Measurements from ENCODE around the gene KAT8.
A peak's percentile ranks its signal among the peaks of the same experiment; 100 is the strongest.

KAT8 gene

DNA sequence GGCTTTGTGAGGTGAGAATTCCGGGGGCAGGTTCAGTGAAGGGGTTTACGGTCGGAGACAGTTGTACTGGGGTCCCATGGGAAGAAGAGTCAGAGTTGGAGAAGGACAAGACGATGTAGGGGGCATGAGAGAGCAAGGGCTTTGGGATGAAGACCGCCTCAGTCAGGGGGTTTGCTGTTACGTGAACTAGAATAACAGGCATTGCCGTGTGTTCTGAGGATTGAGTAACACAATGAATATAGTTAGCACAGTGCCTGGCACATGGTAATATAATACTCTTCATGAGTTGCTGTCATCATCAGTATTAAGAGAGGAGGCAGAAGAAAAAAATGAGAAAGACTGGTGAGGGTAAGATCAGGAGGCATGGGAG lies 42.7 kb upstream of the KAT8 start (continued):
- TF ChIP-seq, protein P1, sequence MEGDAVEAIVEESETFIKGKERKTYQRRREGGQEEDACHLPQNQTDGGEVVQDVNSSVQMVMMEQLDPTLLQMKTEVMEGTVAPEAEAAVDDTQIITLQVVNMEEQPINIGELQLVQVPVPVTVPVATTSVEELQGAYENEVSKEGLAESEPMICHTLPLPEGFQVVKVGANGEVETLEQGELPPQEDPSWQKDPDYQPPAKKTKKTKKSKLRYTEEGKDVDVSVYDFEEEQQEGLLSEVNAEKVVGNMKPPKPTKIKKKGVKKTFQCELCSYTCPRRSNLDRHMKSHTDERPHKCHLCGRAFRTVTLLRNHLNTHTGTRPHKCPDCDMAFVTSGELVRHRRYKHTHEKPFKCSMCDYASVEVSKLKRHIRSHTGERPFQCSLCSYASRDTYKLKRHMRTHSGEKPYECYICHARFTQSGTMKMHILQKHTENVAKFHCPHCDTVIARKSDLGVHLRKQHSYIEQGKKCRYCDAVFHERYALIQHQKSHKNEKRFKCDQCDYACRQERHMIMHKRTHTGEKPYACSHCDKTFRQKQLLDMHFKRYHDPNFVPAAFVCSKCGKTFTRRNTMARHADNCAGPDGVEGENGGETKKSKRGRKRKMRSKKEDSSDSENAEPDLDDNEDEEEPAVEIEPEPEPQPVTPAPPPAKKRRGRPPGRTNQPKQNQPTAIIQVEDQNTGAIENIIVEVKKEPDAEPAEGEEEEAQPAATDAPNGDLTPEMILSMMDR (tag by site-specific recombination; IDR thresholded peaks at IDR 0.05): 0 out of 2 replicates have a peak, but pooled peaks have one; percentile 47
- no peak for TF ChIP-seq ZNF660 (tag by site-specific recombination; IDR thresholded peaks at IDR 0.05)
- no peak for TF ChIP-seq FEZF1 (tag by site-specific recombination; IDR thresholded peaks at IDR 0.05)
- TF ChIP-seq OSR2 (tag by site-specific recombination; IDR thresholded peaks at IDR 0.05): no peak
- TF ChIP-seq ZNF48 (tag by site-specific recombination; IDR thresholded peaks at IDR 0.05): no peak
- TF ChIP-seq, protein P2, sequence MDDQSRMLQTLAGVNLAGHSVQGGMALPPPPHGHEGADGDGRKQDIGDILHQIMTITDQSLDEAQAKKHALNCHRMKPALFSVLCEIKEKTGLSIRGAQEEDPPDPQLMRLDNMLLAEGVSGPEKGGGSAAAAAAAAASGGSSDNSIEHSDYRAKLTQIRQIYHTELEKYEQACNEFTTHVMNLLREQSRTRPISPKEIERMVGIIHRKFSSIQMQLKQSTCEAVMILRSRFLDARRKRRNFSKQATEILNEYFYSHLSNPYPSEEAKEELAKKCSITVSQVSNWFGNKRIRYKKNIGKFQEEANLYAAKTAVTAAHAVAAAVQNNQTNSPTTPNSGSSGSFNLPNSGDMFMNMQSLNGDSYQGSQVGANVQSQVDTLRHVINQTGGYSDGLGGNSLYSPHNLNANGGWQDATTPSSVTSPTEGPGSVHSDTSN (CRISPR knock-in tag; IDR thresholded peaks at IDR 0.05): no peak
- no peak for TF ChIP-seq ZNF280D (tag by site-specific recombination; IDR thresholded peaks at IDR 0.05)
- no peak for TF ChIP-seq ZNF19 (tag by site-specific recombination; IDR thresholded peaks at IDR 0.05; ENCODE audit: low read depth)
- no peak for TF ChIP-seq ZSCAN4 (tag by site-specific recombination; IDR thresholded peaks at IDR 0.05)
- no peak for TF ChIP-seq REPIN1 (tag by site-specific recombination; IDR thresholded peaks at IDR 0.05; ENCODE audit: low read depth)
- TF ChIP-seq SALL2 (tag by site-specific recombination; IDR thresholded peaks at IDR 0.05; ENCODE audit: borderline replicate concordance): no peak

DNA sequence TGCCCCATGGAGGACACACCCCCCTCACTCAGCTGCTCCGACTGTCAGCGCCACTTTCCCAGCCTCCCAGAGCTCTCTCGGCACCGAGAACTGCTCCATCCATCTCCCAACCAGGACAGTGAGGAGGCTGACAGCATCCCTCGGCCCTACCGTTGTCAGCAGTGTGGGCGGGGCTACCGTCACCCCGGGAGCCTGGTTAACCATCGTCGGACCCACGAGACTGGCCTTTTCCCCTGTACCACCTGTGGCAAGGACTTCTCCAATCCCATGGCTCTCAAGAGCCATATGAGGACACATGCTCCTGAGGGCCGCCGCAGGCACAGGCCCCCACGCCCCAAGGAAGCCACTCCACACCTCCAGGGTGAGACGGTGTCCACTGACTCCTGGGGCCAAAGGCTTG lies 41.1 kb upstream of the KAT8 start:
- no peak overlapping the region for H3K27ac ChIP-seq (ENCODE audit: extremely low read depth, low read depth, low read length)
- H3K36me3 ChIP-seq (ENCODE audit: control insufficient read depth in 2 of 2, insufficient read depth in 1 of 2, low read length in 2 of 2): peaks cover 0 to 57% of the 10 kb centered on the region in 2 experiments; a peak in 1 of 3 replicates
- no peaks in the 10 kb centered on the region for H3K4me1 ChIP-seq (ENCODE audit: control insufficient read depth, insufficient read depth, low read length)
- TF ChIP-seq KLF9 (tag by site-specific recombination; IDR thresholded peaks at IDR 0.05; ENCODE audit: low read depth) (peak; percentile 50; the same call in 1 of the 2 replicates), ZNF449 (tag by site-specific recombination; IDR thresholded peaks at IDR 0.05) (no peak)
- ChIA-PET POLR2A (interaction anchor here (1.2 to 1.9 kb wide), 2 partner anchors 8 to 41 kb away, joined by 3 to 7 read pairs; partner anchors contain the start of gene KAT8), CTCF (no interaction called here)
- no peak overlapping the region for H3K4me3 ChIP-seq (ENCODE audit: low read depth, low read length)
- no peaks in the 10 kb centered on the region for H3K9me3 ChIP-seq (ENCODE audit: control insufficient read depth, insufficient read depth, low read depth, low read length)

- H3K27ac ChIP-seq (ENCODE audit: extremely low read depth, low read depth, low read length): no peak overlapping the region
- ChIA-PET POLR2A (interaction anchor here (0.6 to 1.9 kb wide), 4 partner anchors 12 to 41 kb away, joined by 3 to 7 read pairs (median 4); partner anchors contain the start of genes KAT8 and PRSS53), CTCF (no interaction called here)
- TF ChIP-seq ZNF10 (tag by site-specific recombination; IDR thresholded peaks at IDR 0.05) (no peak), ZNF324 (tag by site-specific recombination; IDR thresholded peaks at IDR 0.05) (no peak), OSR2 (tag by site-specific recombination; IDR thresholded peaks at IDR 0.05) (no peak), ZNF48 (tag by site-specific recombination; IDR thresholded peaks at IDR 0.05) (no peak), ZNF660 (tag by site-specific recombination; IDR thresholded peaks at IDR 0.05) (no peak), ZBTB48 (tag by site-specific recombination; IDR thresholded peaks at IDR 0.05) (no peak), ZNF18 (tag by site-specific recombination; IDR thresholded peaks at IDR 0.05) (no peak), ZNF777 (tag by site-specific recombination; IDR thresholded peaks at IDR 0.05; ENCODE audit: borderline replicate concordance) (no peak)
- TF ChIP-seq, protein P3, sequence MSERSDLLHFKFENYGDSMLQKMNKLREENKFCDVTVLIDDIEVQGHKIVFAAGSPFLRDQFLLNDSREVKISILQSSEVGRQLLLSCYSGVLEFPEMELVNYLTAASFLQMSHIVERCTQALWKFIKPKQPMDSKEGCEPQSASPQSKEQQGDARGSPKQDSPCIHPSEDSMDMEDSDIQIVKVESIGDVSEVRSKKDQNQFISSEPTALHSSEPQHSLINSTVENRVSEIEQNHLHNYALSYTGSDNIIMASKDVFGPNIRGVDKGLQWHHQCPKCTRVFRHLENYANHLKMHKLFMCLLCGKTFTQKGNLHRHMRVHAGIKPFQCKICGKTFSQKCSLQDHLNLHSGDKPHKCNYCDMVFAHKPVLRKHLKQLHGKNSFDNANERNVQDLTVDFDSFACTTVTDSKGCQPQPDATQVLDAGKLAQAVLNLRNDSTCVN (tag by site-specific recombination; optimal IDR thresholded peaks at IDR 0.05): no peak
Observed at GRCh38 chr16:31077024-31077423, 40.4 kb upstream of the KAT8 start.

More at GRCh38 chr16:31077024-31077423, 40.4 kb upstream of the KAT8 start:
- no peaks in the 10 kb centered on the region for H3K4me1 ChIP-seq (ENCODE audit: control insufficient read depth, insufficient read depth, low read length)
- peaks cover 0 to 61% of the 10 kb centered on the region in 2 experiments; a peak in 1 of 3 replicates for H3K36me3 ChIP-seq (ENCODE audit: control insufficient read depth in 2 of 2, insufficient read depth in 1 of 2, low read length in 2 of 2)
- H3K9me3 ChIP-seq (ENCODE audit: control insufficient read depth, insufficient read depth, low read depth, low read length): no peaks in the 10 kb centered on the region
- H3K4me3 ChIP-seq (ENCODE audit: low read depth, low read length): no peak overlapping the region

Measured in HEK293 (cell line).